K562 (cell line): ENCODE data around the gene EDARADD. TPM values are rescaled to one million over a fixed set of nuclear protein-coding genes. Genes with fewer than 3 reads are reported as not detected.

Experiments
- ARID4B ChIP-seq: sonication (generic); formaldehyde crosslinking; IDR thresholded peaks from 2 replicates; pipeline ENCODE4 v1.8.0; 2022; ENCODE audit warnings: mild to moderate bottlenecking, missing genetic modification reagents
- MCM7 ChIP-seq, 2 experiments: fragments of 450-650 bp; IDR thresholded peaks; 2 replicates each; pipeline ENCODE4 v1.6.1; 2016 to 2018
- MGA ChIP-seq: fragments of 450-650 bp; IDR thresholded peaks from 2 replicates; pipeline ENCODE4 v1.6.1; 2016; ENCODE audit warnings: mild to moderate bottlenecking, moderate library complexity
- NFATC3 ChIP-seq: fragments of 450-650 bp; IDR thresholded peaks from 2 replicates; pipeline ENCODE4 v1.6.1; 2017; ENCODE audit warnings: mild to moderate bottlenecking
- RAD21 ChIP-seq, 2 experiments: fragments of 250-450 bp in 1 of 2; fragments of 450-650 bp in 1 of 2; sonication (Bioruptor Pico) in 1 of 2; formaldehyde crosslinking in 1 of 2; IDR thresholded peaks in 1 of 2; conservative IDR thresholded peaks in 1 of 2; 2 replicates each; pipeline versions ENCODE4 v1.4.0 to v1.8.0; 2020 to 2022; ENCODE audit warnings: mild to moderate bottlenecking in 2 of 2, moderate library complexity in 1 of 2
- ZNF518B ChIP-seq: fragments of 250-450 bp; sonication (Bioruptor Pico); IDR thresholded peaks from 2 replicates; pipeline ENCODE4 v1.5.0; 2021; ENCODE audit warnings: mild to moderate bottlenecking, moderate library complexity
- ZNF57 ChIP-seq: fragments of 450-650 bp; formaldehyde crosslinking; IDR thresholded peaks from 2 replicates; pipeline ENCODE4 v1.4.0; 2020; ENCODE audit warnings: mild to moderate bottlenecking, moderate library complexity
- ZNF584 ChIP-seq: fragments of 200-800 bp; sonication (Bioruptor generic); IDR thresholded peaks from 2 replicates; pipeline ENCODE4 v1.6.1; 2016; ENCODE audit warnings: low read depth, mild to moderate bottlenecking, missing genetic modification characterization, missing compliant biosample characterization
- polyA plus RNA-seq, 8 experiments: library from polyadenylated mRNA; depleted of rRNA in 4 of 8; stranded (reverse) in 5 of 8; unstranded in 3 of 8; fragments of >200 nt; fragmentation: Nextera tagmentation in 2 of 8; fragmentation: Illumina TruSeq in 1 of 8; extraction: Ambion mirVana in 2 of 8; extraction: Trizol in 1 of 8; gene quantifications; 2 replicates each; pipeline versions ENCODE4 v1.2.1 to v1.2.3, GENCODE V29; 2011 to 2014; ENCODE audit warnings: inconsistent platforms in 1 of 8, missing spikeins in 1 of 8
- total RNA-seq, 7 experiments: library from RNA; depleted of rRNA in 6 of 7; stranded (reverse); fragments of >200 nt in 6 of 7; fragmentation: Illumina TruSeq in 2 of 7; extraction: Trizol in 2 of 7; gene quantifications; 2 replicates each; pipeline versions ENCODE4 v1.2.1 to v1.2.3, GENCODE V29; 2011 to 2021; ENCODE audit warnings: low replicate concordance in 1 of 7

EDARADD gene
- total and polyA plus RNA-seq, 9 of the 15 experiments (the other 6 are each of a cell fraction or from before 2014, with no cell fraction given), result 0.46 to 32.4 (median 20.6) TPM

GRCh38 chr1:236345728-236346127 is 48.4 kb upstream of the EDARADD start (continued):
- TF ChIP-seq MGA (no peak), ZNF518B (no peak), RAD21 (CRISPR knock-in tag; conservative IDR thresholded peaks at IDR 0.05 in 1 of 2, IDR thresholded peaks at IDR 0.05 in 1 of 2) (peak; percentile 36 to 66; a peak in 3 of 4 replicates), ZNF57 (no peak), MCM7 (IDR thresholded peaks at IDR 0.05) (no peak), ARID4B (CRISPR knock-in tag) (no peak), ZNF584 (CRISPR knock-in tag) (no peak), NFATC3 (no peak)
